HepG2 (cell line): ENCODE measurements around the gene AGAP1. TPM values are rescaled to one million over a fixed set of nuclear protein-coding genes. Genes with fewer than 3 reads are reported as not detected.

Experiments used
- ATAC-seq: fragments of 200-7000 bp; cut with Tn5 transposase; 3 replicates; pipeline ENCODE4 v1.9.1; 2020; ENCODE audit warnings: mild to moderate bottlenecking, moderate library complexity
- BruUV-seq: library from RNA; stranded (reverse); fragments of 400-500 nt; replicated peaks from 2 replicates; lab custom pipeline; 2021; lab: Mats Ljungman, UMichigan
- CTCF ChIA-PET: fragments of 300-600 bp; formaldehyde crosslinking; extraction: SDS; loops from one replicate; lab custom pipeline; 2021; ENCODE audit warnings: low total read pairs, inconsistent platforms, low intra/inter-chr PET ratio; lab: Yijun Ruan, JAX
- POLR2A ChIA-PET: fragments of 350-600 bp; sonication (Branson Sonifier 250); formaldehyde crosslinking; loops from one replicate; lab custom pipeline; 2020; ENCODE audit warnings: antibody characterized with exemption, inconsistent platforms; lab: Yijun Ruan, JAX
- DNase-seq: peaks from one replicate; pipeline ENCODE4 v3.0.0-alpha.2; 2015; ENCODE audit warnings: low spot score
- FAIRE-seq: peaks from 3 replicates; lab custom pipeline; 2011; peaks lifted over from hg19 to GRCh38; lab: Jason Lieb, UNC
- H2AFZ ChIP-seq: one replicate; pipeline ENCODE4 v1.6.1; 2011; ENCODE audit warnings: low read length, inconsistent platforms
- H3K27ac ChIP-seq: fragments of 300-600 bp; 3 replicates; pipeline ENCODE4 v1.8.0; 2011; ENCODE audit warnings: mixed run types, mild to moderate bottlenecking, mixed read lengths, low read length, inconsistent platforms; ENCODE audit not compliant: insufficient read depth; ENCODE audit errors: extremely low read length
- H3K27me3 ChIP-seq, 2 experiments: fragments of 200-600 bp in 1 of 2; 2 replicates in 1 of 2; 3 replicates in 1 of 2; pipeline versions ENCODE4 v1.6.0 to v1.8.0; 2011; ENCODE audit warnings: low read length in 2 of 2, mild to moderate bottlenecking in 2 of 2, moderate library complexity in 2 of 2, inconsistent platforms in 1 of 2; ENCODE audit not compliant: insufficient read depth in 2 of 2, control insufficient read depth in 1 of 2
- H3K36me3 ChIP-seq, 2 experiments: fragments of 200-600 bp in 1 of 2; replicated peaks in 1 of 2; 2 replicates in 1 of 2; 3 replicates in 1 of 2; pipeline versions ENCODE4 v1.5.1 to v1.8.0; 2011; ENCODE audit warnings: low read length in 2 of 2, inconsistent platforms in 1 of 2; ENCODE audit not compliant: insufficient read depth in 2 of 2, control insufficient read depth in 1 of 2
- H3K4me1 ChIP-seq: 2 replicates; pipeline ENCODE4 v1.5.1; 2012; ENCODE audit warnings: low read length, inconsistent platforms; ENCODE audit not compliant: insufficient read depth
- H3K4me2 ChIP-seq: 2 replicates; pipeline ENCODE4 v1.6.0; 2011; ENCODE audit warnings: low read depth, low read length, inconsistent platforms
- H3K4me3 ChIP-seq, 3 experiments: fragments of 200-600 bp in 1 of 3; sonication (generic), shearing (Covaris generic) in 1 of 3; replicated peaks in 1 of 3; 2 replicates each; pipeline ENCODE4 v1.5.1; 2011 to 2016; ENCODE audit warnings: low read length in 3 of 3, inconsistent platforms in 2 of 3, low read depth in 2 of 3, mild to moderate bottlenecking in 2 of 3, control low read depth in 1 of 3, mixed read lengths in 1 of 3; ENCODE audit not compliant: insufficient read depth in 1 of 3
- H3K79me2 ChIP-seq: one replicate; pipeline ENCODE4 v1.6.1; 2011; ENCODE audit warnings: low read length, inconsistent platforms; ENCODE audit not compliant: insufficient read depth
- H3K9ac ChIP-seq: 2 replicates; pipeline ENCODE4 v1.6.0; 2011; ENCODE audit warnings: mild to moderate bottlenecking, low read depth, low read length, inconsistent platforms; ENCODE audit not compliant: insufficient read depth
- H3K9me3 ChIP-seq: 2 replicates; pipeline ENCODE4 v1.5.1; 2012; ENCODE audit warnings: mild to moderate bottlenecking, low read length
- H4K20me1 ChIP-seq: 2 replicates; pipeline ENCODE4 v1.6.0; 2011; ENCODE audit warnings: inconsistent platforms, mild to moderate bottlenecking, low read length, moderate library complexity; ENCODE audit not compliant: insufficient read depth
- GPN1 ChIP-seq: sonication (generic); formaldehyde crosslinking; IDR thresholded peaks from 2 replicates; pipeline ENCODE4 v1.5.1; 2020; ENCODE audit warnings: missing genetic modification reagents, borderline replicate concordance
- HNF4G ChIP-seq, 2 experiments: sonication (generic) in 1 of 2; formaldehyde crosslinking in 1 of 2; IDR thresholded peaks; 2 replicates each; pipeline versions ENCODE4 v1.4.0 to v1.6.1; 2011 to 2020; ENCODE audit warnings: borderline replicate concordance in 2 of 2, low read depth in 2 of 2, mild to moderate bottlenecking in 2 of 2, low read length in 1 of 2, missing genetic modification reagents in 1 of 2, moderate library complexity in 1 of 2
- SSRP1 ChIP-seq: IDR thresholded peaks from 2 replicates; pipeline ENCODE4 v1.6.1; 2016; ENCODE audit warnings: control low read depth
- TAF15 ChIP-seq: fragments of 200-400 bp; formaldehyde crosslinking; IDR thresholded peaks from one replicate; pipeline ENCODE4 v1.6.1; 2018; ENCODE audit warnings: mild to moderate bottlenecking, low read depth, low read length; ENCODE audit not compliant: poor library complexity, severe bottlenecking
- ZNF563 ChIP-seq: sonication (generic); formaldehyde crosslinking; IDR thresholded peaks from 2 replicates; pipeline ENCODE4 v1.8.0; 2022; ENCODE audit warnings: mild to moderate bottlenecking, moderate library complexity, missing genetic modification reagents
- ZNF674 ChIP-seq: sonication (generic); formaldehyde crosslinking; IDR thresholded peaks from 2 replicates; pipeline ENCODE4 v1.5.0; 2020; ENCODE audit warnings: low read depth, mild to moderate bottlenecking, missing genetic modification reagents
- WGBS: methylation state at CpG from one replicate; pipeline ENCODE4 v1.1.6; 2017; ENCODE audit warnings: low lambda C conversion rate; 5-methylcytosine and 5-hydroxymethylcytosine counted together
- in situ Hi-C: cut with HindIII; loops from 2 replicates; pipeline ENCODE4 v1.10.0; 2017; ENCODE audit warnings: low pct_unique_long_range_greater_than_20kb; ENCODE audit not compliant: extremely low pct_ligation_motif_present
- intact Hi-C: fragments of 100-400 bp; cut with micrococcal nuclease; formaldehyde crosslinking; loops from one replicate; pipeline ENCODE4 v1.10.0; 2022; ENCODE audit not compliant: unreplicated experiment
- polyA plus RNA-seq, 8 experiments: library from polyadenylated mRNA; depleted of rRNA in 3 of 8; stranded (reverse) in 7 of 8; unstranded in 1 of 8; fragments of >200 nt; fragmentation: Illumina TruSeq in 4 of 8; extraction: Trizol in 4 of 8; gene quantifications; 2 replicates each; pipeline versions ENCODE4 v1.2.1 to v1.2.3, GENCODE V29; 2011 to 2016; ENCODE audit warnings: low read depth in 4 of 8, missing spikeins in 1 of 8, mixed read lengths in 1 of 8; ENCODE audit not compliant: insufficient read depth in 1 of 8
- total RNA-seq, 5 experiments: library from RNA; depleted of rRNA; stranded (reverse); fragments of >200 nt; fragmentation: Illumina TruSeq; extraction: Trizol; gene quantifications; 2 replicates each; pipeline ENCODE4 v1.2.3, GENCODE V29; 2016; ENCODE audit warnings: low read depth in 1 of 5
- TF ChIP-seq, protein P1 (sequence below), 2 experiments: fragments of 450-650 bp in 1 of 2; sonication (generic) in 1 of 2; formaldehyde crosslinking; IDR thresholded peaks; 2 replicates each; pipeline versions ENCODE4 v1.5.0 to v1.8.0; 2020 to 2022; ENCODE audit warnings: mild to moderate bottlenecking in 1 of 2, missing genetic modification reagents in 1 of 2
- TF ChIP-seq, protein P2 (sequence below): IDR thresholded peaks from 2 replicates; pipeline ENCODE4 v1.6.1; 2016; ENCODE audit warnings: missing biosample characterization, missing genetic modification reagents, low read depth
- TF ChIP-seq, protein P3 (sequence below): sonication (generic); formaldehyde crosslinking; IDR thresholded peaks from 2 replicates; pipeline ENCODE4 v1.4.0; 2020; ENCODE audit warnings: missing genetic modification reagents, borderline replicate concordance

AGAP1 gene
- total and polyA plus RNA-seq, 2 of the 13 experiments (the other 11 are each of a cell fraction or from before 2014, with no cell fraction given): 21.2 to 32.7 TPM

DNA sequence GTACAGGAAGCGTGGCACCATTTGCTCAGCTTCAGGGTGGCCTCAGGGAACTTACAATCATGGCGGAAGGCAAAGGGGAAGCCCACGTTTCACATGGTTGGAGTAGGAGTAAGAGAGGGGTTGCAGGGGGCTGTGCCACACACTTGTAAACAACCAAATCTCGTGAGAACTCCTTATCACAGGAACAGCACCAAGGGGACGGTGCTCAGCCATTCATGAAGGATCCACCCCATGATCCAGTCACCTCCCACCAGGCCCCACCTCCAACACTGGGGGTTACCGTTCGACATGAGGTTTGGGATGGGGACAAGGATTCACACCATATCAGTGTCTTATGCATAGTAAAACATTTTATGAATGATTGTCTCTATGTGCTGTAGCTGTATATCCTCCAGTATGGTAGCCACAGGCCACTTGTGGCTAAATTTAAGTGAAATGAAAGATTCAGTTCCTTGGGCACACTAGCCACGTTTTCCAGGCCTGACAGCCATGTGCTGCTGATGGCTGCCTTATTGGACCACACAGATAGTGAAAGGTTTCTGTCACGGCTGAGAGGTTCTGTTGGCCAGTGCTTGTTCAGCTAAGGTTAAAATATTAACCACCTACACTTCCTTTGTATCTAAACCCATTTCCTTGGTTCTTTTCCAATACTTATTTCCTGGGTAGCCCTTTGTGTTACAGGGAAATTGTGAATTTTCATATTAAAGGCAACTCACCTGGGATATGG, 77.3 kb downstream of the AGAP1 start:
- no peak overlapping the region for H3K27ac ChIP-seq
- CTCF ChIA-PET: no interaction called here
- 98% methylated on average over 9 of the region's 9 CpGs for WGBS
- H3K79me2 ChIP-seq: peaks cover 63% of the 10 kb centered on the region
- no peak overlapping the region for H3K4me2 ChIP-seq
- POLR2A ChIA-PET: no interaction called here
- peaks cover 0 to 6% of the 10 kb centered on the region in 2 experiments; a peak in 2 of 5 replicates for H3K36me3 ChIP-seq
- in situ Hi-C loops (no loop called here), intact Hi-C loops (no loop called here)
- ATAC-seq: no peak
- H4K20me1 ChIP-seq: peaks cover 9% of the 10 kb centered on the region
- H3K9me3 ChIP-seq: peaks cover 11% of the 10 kb centered on the region
- no peak overlapping the region for H3K9ac ChIP-seq
- FAIRE-seq: no peak
- DNase-seq: no peak
- TF ChIP-seq GPN1 (no peak), HNF4G (IDR thresholded peaks at IDR 0.05; ENCODE audit: borderline replicate concordance, low read depth, low read length) (no peak), HNF4G (CRISPR knock-in tag; IDR thresholded peaks at IDR 0.05; ENCODE audit: borderline replicate concordance, low read depth) (no peak), TAF15 (no peak), SSRP1 (CRISPR knock-in tag) (no peak), ZNF674 (CRISPR knock-in tag) (no peak), ZNF563 (CRISPR knock-in tag) (no peak)
- TF ChIP-seq, protein P1, sequence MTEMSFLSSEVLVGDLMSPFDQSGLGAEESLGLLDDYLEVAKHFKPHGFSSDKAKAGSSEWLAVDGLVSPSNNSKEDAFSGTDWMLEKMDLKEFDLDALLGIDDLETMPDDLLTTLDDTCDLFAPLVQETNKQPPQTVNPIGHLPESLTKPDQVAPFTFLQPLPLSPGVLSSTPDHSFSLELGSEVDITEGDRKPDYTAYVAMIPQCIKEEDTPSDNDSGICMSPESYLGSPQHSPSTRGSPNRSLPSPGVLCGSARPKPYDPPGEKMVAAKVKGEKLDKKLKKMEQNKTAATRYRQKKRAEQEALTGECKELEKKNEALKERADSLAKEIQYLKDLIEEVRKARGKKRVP (CRISPR knock-in tag; IDR thresholded peaks at IDR 0.05): no peak
- TF ChIP-seq, protein P2, sequence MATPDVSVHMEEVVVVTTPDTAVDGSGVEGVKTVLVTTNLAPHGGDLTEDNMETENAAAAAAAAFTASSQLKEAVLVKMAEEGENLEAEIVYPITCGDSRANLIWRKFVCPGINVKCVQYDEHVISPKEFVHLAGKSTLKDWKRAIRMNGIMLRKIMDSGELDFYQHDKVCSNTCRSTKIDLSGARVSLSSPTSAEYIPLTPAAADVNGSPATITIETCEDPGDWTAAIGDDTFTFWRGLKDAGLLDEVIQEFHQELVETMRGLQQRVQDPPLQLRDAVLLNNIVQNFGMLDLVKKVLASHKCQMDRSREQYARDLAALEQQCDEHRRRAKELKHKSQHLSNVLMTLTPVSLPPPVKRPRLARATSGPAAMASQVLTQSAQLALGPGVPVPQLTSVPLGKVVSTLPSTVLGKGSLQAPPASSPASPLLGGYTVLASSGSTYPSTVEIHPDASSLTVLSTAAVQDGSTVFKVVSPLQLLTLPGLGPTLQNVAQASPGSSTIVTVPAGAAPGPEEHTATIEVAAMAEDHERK: no peak
- TF ChIP-seq, protein P3, sequence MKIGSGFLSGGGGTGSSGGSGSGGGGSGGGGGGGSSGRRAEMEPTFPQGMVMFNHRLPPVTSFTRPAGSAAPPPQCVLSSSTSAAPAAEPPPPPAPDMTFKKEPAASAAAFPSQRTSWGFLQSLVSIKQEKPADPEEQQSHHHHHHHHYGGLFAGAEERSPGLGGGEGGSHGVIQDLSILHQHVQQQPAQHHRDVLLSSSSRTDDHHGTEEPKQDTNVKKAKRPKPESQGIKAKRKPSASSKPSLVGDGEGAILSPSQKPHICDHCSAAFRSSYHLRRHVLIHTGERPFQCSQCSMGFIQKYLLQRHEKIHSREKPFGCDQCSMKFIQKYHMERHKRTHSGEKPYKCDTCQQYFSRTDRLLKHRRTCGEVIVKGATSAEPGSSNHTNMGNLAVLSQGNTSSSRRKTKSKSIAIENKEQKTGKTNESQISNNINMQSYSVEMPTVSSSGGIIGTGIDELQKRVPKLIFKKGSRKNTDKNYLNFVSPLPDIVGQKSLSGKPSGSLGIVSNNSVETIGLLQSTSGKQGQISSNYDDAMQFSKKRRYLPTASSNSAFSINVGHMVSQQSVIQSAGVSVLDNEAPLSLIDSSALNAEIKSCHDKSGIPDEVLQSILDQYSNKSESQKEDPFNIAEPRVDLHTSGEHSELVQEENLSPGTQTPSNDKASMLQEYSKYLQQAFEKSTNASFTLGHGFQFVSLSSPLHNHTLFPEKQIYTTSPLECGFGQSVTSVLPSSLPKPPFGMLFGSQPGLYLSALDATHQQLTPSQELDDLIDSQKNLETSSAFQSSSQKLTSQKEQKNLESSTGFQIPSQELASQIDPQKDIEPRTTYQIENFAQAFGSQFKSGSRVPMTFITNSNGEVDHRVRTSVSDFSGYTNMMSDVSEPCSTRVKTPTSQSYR: no peak
- H3K4me1 ChIP-seq: peaks cover 21% of the 10 kb centered on the region
- no peak overlapping the region for H2AFZ ChIP-seq
- no TSS peak for BruUV-seq
- no peak overlapping the region for H3K4me3 ChIP-seq
- H3K27me3 ChIP-seq: no peaks in the 10 kb centered on the region
